ENCODE measurements around the gene CYP4F22. TPM values are rescaled to one million over a fixed set of nuclear protein-coding genes. Genes with fewer than 3 reads are reported as not detected.

Gene CYP4F22
- total and polyA plus RNA-seq, 9 of the 15 experiments (the other 6 are each of a cell fraction or from before 2014, with no cell fraction given): not detected

DNA sequence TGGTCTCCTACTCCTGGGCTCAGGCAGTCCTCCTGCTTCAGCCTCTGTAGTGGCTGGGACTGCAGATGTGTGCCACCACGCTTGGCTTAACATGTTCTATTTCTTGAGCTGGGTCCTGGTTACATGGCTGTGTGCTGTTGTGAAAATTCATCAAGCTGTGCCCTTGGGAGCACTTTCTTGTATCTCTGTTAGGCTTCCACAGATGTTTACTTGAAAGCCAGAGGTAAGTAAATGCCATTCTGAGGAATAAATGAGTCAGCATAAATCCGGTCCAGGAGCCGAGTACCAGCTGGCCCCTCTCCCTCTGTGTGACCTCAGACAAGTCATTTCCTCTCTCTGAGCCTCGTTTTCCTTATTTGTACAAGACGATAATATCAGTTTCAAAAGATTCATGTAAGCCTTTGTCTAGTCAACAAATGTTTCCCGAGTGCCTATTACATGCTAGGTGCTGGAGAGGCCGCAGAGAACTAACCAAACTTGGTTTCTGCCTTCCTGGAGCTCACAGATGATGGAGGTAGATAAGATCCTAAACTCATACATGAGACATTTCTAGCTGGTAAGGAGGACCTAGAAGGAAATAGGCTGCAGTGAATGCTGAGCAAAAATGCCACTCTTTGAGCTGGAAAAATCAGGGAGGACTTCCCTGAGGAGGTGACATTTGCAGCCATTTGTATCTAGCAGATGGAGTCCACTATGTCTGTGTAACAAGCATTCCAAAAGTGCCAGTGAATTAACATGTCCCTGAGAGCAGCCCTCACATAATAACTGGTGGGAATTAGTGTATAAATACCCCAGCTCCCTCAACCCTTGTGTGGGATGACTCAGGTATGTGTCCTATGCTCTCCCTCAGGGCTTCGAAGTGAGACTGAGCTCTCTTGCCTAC, 41.2 kb upstream of the CYP4F22 start (continued):
- TF ChIP-seq, protein P1, sequence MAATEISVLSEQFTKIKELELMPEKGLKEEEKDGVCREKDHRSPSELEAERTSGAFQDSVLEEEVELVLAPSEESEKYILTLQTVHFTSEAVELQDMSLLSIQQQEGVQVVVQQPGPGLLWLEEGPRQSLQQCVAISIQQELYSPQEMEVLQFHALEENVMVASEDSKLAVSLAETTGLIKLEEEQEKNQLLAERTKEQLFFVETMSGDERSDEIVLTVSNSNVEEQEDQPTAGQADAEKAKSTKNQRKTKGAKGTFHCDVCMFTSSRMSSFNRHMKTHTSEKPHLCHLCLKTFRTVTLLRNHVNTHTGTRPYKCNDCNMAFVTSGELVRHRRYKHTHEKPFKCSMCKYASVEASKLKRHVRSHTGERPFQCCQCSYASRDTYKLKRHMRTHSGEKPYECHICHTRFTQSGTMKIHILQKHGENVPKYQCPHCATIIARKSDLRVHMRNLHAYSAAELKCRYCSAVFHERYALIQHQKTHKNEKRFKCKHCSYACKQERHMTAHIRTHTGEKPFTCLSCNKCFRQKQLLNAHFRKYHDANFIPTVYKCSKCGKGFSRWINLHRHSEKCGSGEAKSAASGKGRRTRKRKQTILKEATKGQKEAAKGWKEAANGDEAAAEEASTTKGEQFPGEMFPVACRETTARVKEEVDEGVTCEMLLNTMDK (IDR thresholded peaks at IDR 0.05; ENCODE audit: borderline replicate concordance, insufficient read depth, low read depth, low read length, poor library complexity, severe bottlenecking): no peak
- TF ChIP-seq FOSL1 (tag; conservative IDR thresholded peaks at IDR 0.05): no peak
- no peak for TF ChIP-seq CHD1 (IDR thresholded peaks at IDR 0.05; ENCODE audit: low read length)
- TF ChIP-seq, protein P2, sequence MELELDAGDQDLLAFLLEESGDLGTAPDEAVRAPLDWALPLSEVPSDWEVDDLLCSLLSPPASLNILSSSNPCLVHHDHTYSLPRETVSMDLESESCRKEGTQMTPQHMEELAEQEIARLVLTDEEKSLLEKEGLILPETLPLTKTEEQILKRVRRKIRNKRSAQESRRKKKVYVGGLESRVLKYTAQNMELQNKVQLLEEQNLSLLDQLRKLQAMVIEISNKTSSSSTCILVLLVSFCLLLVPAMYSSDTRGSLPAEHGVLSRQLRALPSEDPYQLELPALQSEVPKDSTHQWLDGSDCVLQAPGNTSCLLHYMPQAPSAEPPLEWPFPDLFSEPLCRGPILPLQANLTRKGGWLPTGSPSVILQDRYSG (tag; conservative IDR thresholded peaks at IDR 0.05; ENCODE audit: low read depth): no peak
- no peak for TF ChIP-seq SAFB (IDR thresholded peaks at IDR 0.05; ENCODE audit: borderline replicate concordance, low read depth, low read length)
- no peak for TF ChIP-seq TCFL5 (CRISPR knock-in tag; conservative IDR thresholded peaks at IDR 0.05)
- TF ChIP-seq HNRNPK (IDR thresholded peaks at IDR 0.05; ENCODE audit: low read depth, low read length, poor library complexity, severe bottlenecking): no peak
- 0 out of 2 replicates have a peak, but pooled peaks have one; percentile 52 for TF ChIP-seq ZNF24 (IDR thresholded peaks at IDR 0.05)
- TF ChIP-seq PTBP1 (IDR thresholded peaks at IDR 0.05; ENCODE audit: low read depth, low read length): 0 out of 2 replicates have a peak, but pooled peaks have one; percentile 65
- TF ChIP-seq RBM25 (IDR thresholded peaks at IDR 0.05; ENCODE audit: low read depth, low read length, severe bottlenecking): peak; percentile 99
- 0 out of 2 replicates have a peak, but pooled peaks have one; percentile 16 for TF ChIP-seq SOX6 (IDR thresholded peaks at IDR 0.05)
- no peak for TF ChIP-seq GABPB1 (CRISPR knock-in tag; IDR thresholded peaks at IDR 0.05)
- TF ChIP-seq, protein P3, sequence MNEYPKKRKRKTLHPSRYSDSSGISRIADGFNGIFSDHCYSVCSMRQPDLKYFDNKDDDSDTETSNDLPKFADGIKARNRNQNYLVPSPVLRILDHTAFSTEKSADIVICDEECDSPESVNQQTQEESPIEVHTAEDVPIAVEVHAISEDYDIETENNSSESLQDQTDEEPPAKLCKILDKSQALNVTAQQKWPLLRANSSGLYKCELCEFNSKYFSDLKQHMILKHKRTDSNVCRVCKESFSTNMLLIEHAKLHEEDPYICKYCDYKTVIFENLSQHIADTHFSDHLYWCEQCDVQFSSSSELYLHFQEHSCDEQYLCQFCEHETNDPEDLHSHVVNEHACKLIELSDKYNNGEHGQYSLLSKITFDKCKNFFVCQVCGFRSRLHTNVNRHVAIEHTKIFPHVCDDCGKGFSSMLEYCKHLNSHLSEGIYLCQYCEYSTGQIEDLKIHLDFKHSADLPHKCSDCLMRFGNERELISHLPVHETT (CRISPR knock-in tag; conservative IDR thresholded peaks at IDR 0.05 in 1 of 2, IDR thresholded peaks at IDR 0.05 in 1 of 2): no peak
- TF ChIP-seq, protein P4, sequence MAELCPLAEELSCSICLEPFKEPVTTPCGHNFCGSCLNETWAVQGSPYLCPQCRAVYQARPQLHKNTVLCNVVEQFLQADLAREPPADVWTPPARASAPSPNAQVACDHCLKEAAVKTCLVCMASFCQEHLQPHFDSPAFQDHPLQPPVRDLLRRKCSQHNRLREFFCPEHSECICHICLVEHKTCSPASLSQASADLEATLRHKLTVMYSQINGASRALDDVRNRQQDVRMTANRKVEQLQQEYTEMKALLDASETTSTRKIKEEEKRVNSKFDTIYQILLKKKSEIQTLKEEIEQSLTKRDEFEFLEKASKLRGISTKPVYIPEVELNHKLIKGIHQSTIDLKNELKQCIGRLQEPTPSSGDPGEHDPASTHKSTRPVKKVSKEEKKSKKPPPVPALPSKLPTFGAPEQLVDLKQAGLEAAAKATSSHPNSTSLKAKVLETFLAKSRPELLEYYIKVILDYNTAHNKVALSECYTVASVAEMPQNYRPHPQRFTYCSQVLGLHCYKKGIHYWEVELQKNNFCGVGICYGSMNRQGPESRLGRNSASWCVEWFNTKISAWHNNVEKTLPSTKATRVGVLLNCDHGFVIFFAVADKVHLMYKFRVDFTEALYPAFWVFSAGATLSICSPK (IDR thresholded peaks at IDR 0.05; ENCODE audit: borderline replicate concordance): no peak
- TF ChIP-seq HNRNPL (IDR thresholded peaks at IDR 0.05; ENCODE audit: low read depth, low read length): no peak
- no peak for TF ChIP-seq GTF2A2 (tag; IDR thresholded peaks at IDR 0.05)
- TF ChIP-seq EGR1 (conservative IDR thresholded peaks at IDR 0.05): no peak
- TF ChIP-seq CBX2 (IDR thresholded peaks at IDR 0.05; ENCODE audit: insufficient read depth, low read length, poor library complexity, severe bottlenecking): no peak
- TF ChIP-seq, protein P5, sequence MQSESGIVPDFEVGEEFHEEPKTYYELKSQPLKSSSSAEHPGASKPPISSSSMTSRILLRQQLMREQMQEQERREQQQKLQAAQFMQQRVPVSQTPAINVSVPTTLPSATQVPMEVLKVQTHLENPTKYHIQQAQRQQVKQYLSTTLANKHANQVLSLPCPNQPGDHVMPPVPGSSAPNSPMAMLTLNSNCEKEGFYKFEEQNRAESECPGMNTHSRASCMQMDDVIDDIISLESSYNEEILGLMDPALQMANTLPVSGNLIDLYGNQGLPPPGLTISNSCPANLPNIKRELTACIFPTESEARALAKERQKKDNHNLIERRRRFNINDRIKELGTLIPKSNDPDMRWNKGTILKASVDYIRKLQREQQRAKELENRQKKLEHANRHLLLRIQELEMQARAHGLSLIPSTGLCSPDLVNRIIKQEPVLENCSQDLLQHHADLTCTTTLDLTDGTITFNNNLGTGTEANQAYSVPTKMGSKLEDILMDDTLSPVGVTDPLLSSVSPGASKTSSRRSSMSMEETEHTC (IDR thresholded peaks at IDR 0.05): no peak

Data from K562 (cell line).